Measurements from ENCODE around the gene HNRNPUL1. TPM values are rescaled to one million over a fixed set of nuclear protein-coding genes. Genes with fewer than 3 reads are reported as not detected.
A peak's percentile ranks its signal among the peaks of the same experiment; 100 is the strongest.

The HNRNPUL1 gene
- total and polyA plus RNA-seq, 9 of the 15 experiments (the other 6 are each of a cell fraction or from before 2014, with no cell fraction given), result 7.3 to 211 (median 85.0) TPM

DNA sequence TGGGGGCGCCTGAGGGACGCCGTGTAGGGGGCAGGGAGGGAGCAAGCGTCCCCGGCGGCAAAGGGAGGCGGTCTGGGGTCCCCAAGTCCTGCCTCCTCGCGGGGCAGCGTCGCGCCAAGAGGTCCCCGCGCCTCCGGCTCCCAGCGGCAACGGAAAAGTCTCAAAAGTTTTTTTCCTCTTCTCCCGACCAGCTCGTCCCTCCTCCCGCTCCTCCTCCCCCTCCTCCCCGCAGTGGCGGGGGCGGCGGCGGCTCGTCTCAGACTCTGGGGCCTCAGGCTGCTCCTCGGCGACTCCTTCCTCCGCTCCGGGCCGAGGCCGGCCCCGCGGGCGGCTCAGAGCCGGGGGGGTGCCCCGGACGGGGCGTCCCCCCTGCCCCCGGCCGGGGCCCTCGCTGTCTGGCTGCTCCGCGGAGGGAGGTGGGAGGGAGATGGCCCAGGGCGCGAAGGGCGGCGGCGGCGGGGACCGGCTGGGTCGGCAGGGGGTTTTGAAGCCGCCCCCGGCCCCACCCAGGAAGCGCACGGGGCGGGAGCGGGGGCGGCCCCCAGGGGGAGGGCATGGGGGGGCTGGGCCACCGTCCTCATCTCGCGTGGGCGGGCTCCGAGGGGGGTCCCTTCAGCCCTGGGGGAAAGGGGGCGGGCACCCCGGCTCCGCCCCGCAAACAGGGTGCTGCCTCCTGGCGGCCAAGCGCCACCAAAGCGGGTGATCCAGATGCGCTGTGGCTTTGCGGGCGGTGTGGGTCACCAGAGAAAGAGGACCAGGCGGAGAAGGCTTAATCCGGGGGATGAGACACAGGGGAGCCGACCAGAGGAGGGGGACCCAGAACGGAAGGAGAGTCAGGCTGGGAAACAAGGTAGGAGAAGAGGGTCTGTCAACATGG lies 89.5 kb downstream of the HNRNPUL1 start, which contains the start of gene TGFB1 (continued):
- TF ChIP-seq, protein P1, sequence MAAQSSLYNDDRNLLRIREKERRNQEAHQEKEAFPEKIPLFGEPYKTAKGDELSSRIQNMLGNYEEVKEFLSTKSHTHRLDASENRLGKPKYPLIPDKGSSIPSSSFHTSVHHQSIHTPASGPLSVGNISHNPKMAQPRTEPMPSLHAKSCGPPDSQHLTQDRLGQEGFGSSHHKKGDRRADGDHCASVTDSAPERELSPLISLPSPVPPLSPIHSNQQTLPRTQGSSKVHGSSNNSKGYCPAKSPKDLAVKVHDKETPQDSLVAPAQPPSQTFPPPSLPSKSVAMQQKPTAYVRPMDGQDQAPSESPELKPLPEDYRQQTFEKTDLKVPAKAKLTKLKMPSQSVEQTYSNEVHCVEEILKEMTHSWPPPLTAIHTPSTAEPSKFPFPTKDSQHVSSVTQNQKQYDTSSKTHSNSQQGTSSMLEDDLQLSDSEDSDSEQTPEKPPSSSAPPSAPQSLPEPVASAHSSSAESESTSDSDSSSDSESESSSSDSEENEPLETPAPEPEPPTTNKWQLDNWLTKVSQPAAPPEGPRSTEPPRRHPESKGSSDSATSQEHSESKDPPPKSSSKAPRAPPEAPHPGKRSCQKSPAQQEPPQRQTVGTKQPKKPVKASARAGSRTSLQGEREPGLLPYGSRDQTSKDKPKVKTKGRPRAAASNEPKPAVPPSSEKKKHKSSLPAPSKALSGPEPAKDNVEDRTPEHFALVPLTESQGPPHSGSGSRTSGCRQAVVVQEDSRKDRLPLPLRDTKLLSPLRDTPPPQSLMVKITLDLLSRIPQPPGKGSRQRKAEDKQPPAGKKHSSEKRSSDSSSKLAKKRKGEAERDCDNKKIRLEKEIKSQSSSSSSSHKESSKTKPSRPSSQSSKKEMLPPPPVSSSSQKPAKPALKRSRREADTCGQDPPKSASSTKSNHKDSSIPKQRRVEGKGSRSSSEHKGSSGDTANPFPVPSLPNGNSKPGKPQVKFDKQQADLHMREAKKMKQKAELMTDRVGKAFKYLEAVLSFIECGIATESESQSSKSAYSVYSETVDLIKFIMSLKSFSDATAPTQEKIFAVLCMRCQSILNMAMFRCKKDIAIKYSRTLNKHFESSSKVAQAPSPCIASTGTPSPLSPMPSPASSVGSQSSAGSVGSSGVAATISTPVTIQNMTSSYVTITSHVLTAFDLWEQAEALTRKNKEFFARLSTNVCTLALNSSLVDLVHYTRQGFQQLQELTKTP (IDR thresholded peaks at IDR 0.05; ENCODE audit: low read depth in 1 of 2, partially characterized antibody in 2 of 2), result no peak
- no peak for TF ChIP-seq ARHGAP35 (IDR thresholded peaks at IDR 0.05; ENCODE audit: partially characterized antibody)
- no peak for TF ChIP-seq KDM1A (IDR thresholded peaks at IDR 0.05)
- TF ChIP-seq, protein P2, sequence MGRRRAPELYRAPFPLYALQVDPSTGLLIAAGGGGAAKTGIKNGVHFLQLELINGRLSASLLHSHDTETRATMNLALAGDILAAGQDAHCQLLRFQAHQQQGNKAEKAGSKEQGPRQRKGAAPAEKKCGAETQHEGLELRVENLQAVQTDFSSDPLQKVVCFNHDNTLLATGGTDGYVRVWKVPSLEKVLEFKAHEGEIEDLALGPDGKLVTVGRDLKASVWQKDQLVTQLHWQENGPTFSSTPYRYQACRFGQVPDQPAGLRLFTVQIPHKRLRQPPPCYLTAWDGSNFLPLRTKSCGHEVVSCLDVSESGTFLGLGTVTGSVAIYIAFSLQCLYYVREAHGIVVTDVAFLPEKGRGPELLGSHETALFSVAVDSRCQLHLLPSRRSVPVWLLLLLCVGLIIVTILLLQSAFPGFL (CRISPR knock-in tag; IDR thresholded peaks at IDR 0.05), result no peak
- TF ChIP-seq TEAD4 (IDR thresholded peaks at IDR 0.05; ENCODE audit: low read length), result peak; percentile 21; the same call in 1 of the 2 replicates
- TF ChIP-seq TEAD4 (CRISPR knock-in tag; IDR thresholded peaks at IDR 0.05; ENCODE audit: borderline replicate concordance), result no peak
- TF ChIP-seq GABPA (tag; conservative IDR thresholded peaks at IDR 0.05; ENCODE audit: low read depth), result peak; percentile 58; the same call in 1 of the 2 replicates
- TF ChIP-seq PYGO2 (tag; IDR thresholded peaks at IDR 0.05), result no peak
- no peak for TF ChIP-seq ZSCAN29 (IDR thresholded peaks at IDR 0.05)
- no peak for TF ChIP-seq XRCC3 (IDR thresholded peaks at IDR 0.05)
- TF ChIP-seq ZEB2 (IDR thresholded peaks at IDR 0.05), result no peak
- TF ChIP-seq ZNF23 (CRISPR knock-in tag; IDR thresholded peaks at IDR 0.05), result no peak
- no peak for TF ChIP-seq RBM34 (IDR thresholded peaks at IDR 0.05; ENCODE audit: borderline replicate concordance, insufficient read depth, low read length)
- no peak for TF ChIP-seq FOXA1 (IDR thresholded peaks at IDR 0.05; ENCODE audit: borderline replicate concordance)
- TF ChIP-seq ARNT (IDR thresholded peaks at IDR 0.05), result no peak
- peak; percentile 77; the same call in 1 of the 2 replicates for TF ChIP-seq HDGF (IDR thresholded peaks at IDR 0.05)
- TF ChIP-seq BRCA1 (IDR thresholded peaks at IDR 0.05), result no peak
- TF ChIP-seq BRCA1 (CRISPR knock-in tag; IDR thresholded peaks at IDR 0.05), result no peak
- TF ChIP-seq BMI1 (IDR thresholded peaks at IDR 0.05; ENCODE audit: low read length), result no peak
- TF ChIP-seq ILK (tag; IDR thresholded peaks at IDR 0.05; ENCODE audit: borderline replicate concordance, low read depth), result no peak
- TF ChIP-seq NFIC (IDR thresholded peaks at IDR 0.05), result peak; percentile 30
- no peak for TF ChIP-seq FOXJ2 (tag; IDR thresholded peaks at IDR 0.05)
- TF ChIP-seq, protein P3, sequence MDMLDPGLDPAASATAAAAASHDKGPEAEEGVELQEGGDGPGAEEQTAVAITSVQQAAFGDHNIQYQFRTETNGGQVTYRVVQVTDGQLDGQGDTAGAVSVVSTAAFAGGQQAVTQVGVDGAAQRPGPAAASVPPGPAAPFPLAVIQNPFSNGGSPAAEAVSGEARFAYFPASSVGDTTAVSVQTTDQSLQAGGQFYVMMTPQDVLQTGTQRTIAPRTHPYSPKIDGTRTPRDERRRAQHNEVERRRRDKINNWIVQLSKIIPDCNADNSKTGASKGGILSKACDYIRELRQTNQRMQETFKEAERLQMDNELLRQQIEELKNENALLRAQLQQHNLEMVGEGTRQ (CRISPR knock-in tag; IDR thresholded peaks at IDR 0.05), result no peak

Data from K562 (cell line).